GM23248 (cell line): ENCODE measurements around the gene DOK5.

ENCODE experiments used
- EZH2 ChIP-seq: fragments of 200-600 bp; sonication (generic); IDR thresholded peaks from 2 replicates; pipeline ENCODE4 v1.6.1; 2018; ENCODE audit warnings: antibody characterized with exemption, mild to moderate bottlenecking; ENCODE audit not compliant: insufficient read depth, poor library complexity, severe bottlenecking
- EZH2phosphoT487 ChIP-seq: fragments of 200-600 bp; sonication (generic); IDR thresholded peaks from 2 replicates; pipeline ENCODE4 v1.6.1; 2018; ENCODE audit warnings: antibody characterized with exemption, moderate library complexity, mild to moderate bottlenecking, low read depth; ENCODE audit not compliant: insufficient read depth

DNA sequence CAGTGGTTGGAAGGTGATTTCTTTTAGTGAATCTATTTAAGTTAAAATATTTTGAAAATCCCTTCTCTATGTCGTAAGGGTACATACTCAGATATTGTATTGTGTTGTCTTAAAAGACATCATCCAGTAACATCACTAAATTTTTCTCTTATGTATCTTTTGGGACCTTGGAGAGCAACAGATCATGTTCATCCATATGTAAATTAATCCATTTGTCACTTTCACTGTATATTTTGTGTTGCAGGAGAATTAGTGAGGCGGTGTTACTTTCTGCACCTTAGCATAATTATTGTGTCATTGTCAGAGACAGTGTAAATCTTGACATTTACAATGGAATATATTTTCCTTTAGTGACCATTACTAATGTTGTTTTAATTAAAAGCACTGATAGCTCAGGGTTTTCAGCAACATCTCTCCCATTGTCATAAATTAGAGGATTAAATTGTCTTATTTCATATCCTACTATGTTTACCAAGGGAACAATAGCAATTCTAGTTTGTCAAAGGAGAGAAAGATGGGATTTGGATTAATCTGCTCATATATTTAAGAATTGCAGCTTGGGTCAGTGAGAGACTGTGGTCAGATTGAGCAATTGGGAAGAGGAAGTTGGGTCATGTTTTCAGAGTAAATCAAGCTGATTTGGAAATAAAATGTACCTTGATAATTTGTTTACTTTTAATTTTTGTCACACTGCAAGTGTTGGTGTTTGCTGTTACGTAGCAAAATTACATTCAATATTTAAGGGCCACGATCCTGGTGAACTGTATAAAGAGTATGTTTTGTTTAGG, 22.7 kb downstream of the DOK5 start:
- TF ChIP-seq EZH2 (no peak), EZH2phosphoT487 (no peak)
